Peyer's patch (tissue), 4 donors: ENCODE results near the gene SH3RF3.

ENCODE experiments used
- POLR2A ChIP-seq, 2 donors: fragments of 450-650 bp; IDR thresholded peaks; one replicate each; pipeline ENCODE4 v1.5.1; 2017; ENCODE audit warnings: antibody characterized with exemption in 2 of 2, mild to moderate bottlenecking in 2 of 2, moderate library complexity in 2 of 2
- TF ChIP-seq, protein P1 (sequence below), 6 experiments: fragments of 450-650 bp in 4 of 6; fragments of 200-600 bp in 2 of 6; sonication (generic) in 1 of 6; IDR thresholded peaks; one replicate each; pipeline ENCODE4 v1.5.1; 2017 to 2019; ENCODE audit warnings: antibody characterized with exemption in 6 of 6, mild to moderate bottlenecking in 3 of 6, moderate library complexity in 1 of 6

- TF ChIP-seq, protein P1, sequence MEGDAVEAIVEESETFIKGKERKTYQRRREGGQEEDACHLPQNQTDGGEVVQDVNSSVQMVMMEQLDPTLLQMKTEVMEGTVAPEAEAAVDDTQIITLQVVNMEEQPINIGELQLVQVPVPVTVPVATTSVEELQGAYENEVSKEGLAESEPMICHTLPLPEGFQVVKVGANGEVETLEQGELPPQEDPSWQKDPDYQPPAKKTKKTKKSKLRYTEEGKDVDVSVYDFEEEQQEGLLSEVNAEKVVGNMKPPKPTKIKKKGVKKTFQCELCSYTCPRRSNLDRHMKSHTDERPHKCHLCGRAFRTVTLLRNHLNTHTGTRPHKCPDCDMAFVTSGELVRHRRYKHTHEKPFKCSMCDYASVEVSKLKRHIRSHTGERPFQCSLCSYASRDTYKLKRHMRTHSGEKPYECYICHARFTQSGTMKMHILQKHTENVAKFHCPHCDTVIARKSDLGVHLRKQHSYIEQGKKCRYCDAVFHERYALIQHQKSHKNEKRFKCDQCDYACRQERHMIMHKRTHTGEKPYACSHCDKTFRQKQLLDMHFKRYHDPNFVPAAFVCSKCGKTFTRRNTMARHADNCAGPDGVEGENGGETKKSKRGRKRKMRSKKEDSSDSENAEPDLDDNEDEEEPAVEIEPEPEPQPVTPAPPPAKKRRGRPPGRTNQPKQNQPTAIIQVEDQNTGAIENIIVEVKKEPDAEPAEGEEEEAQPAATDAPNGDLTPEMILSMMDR (IDR thresholded peaks at IDR 0.05), result no peak
- TF ChIP-seq POLR2A (IDR thresholded peaks at IDR 0.05), result no peak
Measured at GRCh38 chr2:109173311-109174171, 44.5 kb downstream of the SH3RF3 start.
